A549 treated with ZK216348 at 1 μM for 4 hours (cell line): ENCODE measurements around the gene CCDC88B. TPM values are rescaled to one million over a fixed set of nuclear protein-coding genes. Genes with fewer than 3 reads are reported as not detected.

Experiments used
- total RNA-seq: library from RNA; stranded (reverse); fragments of 200-300 nt; extraction: Qiagen RNA extraction; gene quantifications from 5 replicates; pipeline ENCODE4 v1.2.3, GENCODE V29; 2022; ENCODE audit warnings: low read depth

CCDC88B gene
- 9.6 to 15.0 TPM (median 10.9 TPM) in 5 replicates for total RNA-seq

DNA sequence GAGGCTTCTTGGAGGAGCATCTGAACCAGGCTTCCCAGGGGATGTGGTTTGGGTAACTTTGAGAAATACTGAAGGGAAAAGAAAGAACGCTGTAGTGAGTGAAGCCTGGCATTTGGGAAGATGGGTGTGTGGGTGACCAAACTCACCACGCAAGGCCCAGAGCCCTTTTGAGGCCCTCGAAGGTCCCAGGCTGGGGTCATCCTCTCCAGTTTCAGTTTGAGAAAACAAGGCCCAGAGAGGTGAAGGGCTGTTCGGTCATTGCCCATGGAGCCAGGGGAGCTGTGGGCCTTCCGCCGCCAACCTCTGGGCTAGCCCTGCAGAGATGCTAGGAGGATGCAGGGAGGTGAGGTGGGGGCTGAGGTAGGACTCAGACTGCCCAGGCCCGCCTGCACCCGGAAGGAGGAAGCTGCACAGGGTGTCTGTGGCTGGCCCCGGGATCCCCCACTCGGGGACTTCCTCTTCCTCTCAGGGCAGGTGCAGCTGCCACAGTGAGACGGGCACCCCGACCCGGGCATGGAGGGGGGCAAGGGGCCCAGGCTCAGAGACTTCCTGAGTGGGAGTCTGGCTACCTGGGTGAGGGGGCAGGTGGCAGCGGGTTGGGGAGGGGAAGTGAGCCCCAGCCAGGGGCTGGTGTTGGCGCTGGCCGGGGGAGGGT, at the start of gene CCDC88B:
CCDC88B (plus strand) TSS at position 451 of the 655 bp plus-strand sequence; CDS start at position 514, 63 bp downstream.

GRCh38 chr11:64291262-64291751, 48.7 kb upstream of the CCDC88B start, which contains the start of gene KCNK4:
KCNK4 (plus strand) TSS chr11:64291302; CDS start chr11:64293019, 1,717 bp downstream.

GRCh38 chr11:64299847-64300648, 40.0 kb upstream of the CCDC88B start, which contains the start of gene CATSPERZ:
CATSPERZ (plus strand) TSS chr11:64300358; CDS start chr11:64300411, 53 bp downstream.

GRCh38 chr11:64305075-64305690, 34.8 kb upstream of the CCDC88B start, which contains the start of gene ESRRA:
ESRRA (plus strand) TSS chr11:64305524; CDS start chr11:64307180, 1,656 bp downstream.

DNA sequence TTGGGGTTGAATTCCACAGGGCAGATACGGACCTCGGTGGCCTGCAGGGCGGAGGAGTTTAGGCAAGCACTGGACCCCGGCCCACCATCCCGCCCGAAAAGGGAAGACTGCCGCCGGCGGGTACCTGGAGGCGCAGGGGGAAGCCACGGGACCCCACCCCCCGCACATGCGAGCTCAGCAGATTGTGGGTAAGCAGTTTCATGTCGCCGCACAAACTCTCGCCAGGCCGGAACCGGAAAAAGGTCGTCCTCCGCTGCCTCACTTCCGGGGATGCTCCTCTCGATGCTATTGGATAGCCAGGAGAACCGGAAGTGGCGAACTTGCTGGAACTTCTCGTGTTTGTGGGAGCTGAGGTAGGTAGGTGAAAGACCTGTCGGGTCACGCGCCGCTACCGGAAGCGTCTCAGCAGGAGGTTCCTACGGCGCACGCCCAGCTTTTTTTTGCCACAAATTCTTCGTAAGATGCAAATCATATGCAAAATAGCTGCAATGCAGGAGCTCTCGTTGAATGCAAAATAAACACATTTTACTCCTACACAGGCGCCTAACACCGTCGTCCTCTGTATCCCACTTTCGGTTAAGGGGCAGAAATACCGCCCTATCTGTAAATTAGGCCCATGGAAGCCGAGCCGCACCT, 22.6 kb upstream of the CCDC88B start, which contains the start of gene TRMT112:
TRMT112 (minus strand) TSS at position 235 of the 636 bp plus-strand sequence; CDS start at position 202, 33 bp downstream.

DNA sequence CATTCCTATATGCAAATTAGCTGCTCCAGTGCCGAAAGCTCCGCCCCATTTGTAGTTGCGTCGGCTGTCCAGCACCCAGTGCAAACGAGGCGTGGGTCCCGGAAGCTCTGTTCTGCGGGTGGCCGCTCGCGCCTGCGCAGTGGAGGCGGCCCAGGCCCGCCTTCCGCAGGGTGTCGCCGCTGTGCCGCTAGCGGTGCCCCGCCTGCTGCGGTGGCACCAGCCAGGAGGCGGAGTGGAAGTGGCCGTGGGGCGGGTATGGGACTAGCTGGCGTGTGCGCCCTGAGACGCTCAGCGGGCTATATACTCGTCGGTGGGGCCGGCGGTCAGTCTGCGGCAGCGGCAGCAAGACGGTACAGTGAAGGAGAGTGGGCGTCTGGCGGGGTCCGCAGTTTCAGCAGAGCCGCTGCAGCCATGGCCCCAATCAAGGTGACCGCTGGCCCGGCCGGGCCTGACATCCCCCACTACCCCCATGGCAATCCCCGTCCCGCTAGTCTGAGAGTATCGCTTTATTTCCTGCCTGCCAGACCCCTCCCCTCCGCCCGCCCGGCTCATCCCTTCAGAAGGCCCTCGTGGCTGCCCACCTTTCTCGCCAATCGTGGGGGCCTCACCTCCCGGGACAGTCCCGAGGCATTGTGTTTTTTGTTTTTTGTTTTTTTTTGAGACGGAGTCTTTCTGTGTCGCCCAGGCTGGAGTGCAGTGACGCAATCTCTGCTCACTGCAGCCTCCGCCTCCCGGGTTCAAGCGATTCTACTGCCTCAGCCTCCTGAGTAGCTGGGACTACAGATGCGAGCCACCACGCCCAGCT, 21.8 kb upstream of the CCDC88B start, which contains the start of gene PRDX5:
PRDX5 (plus strand) TSS at position 161 of the 805 bp plus-strand sequence; CDS start at position 256, 95 bp downstream.

GRCh38 chr11:64358907-64359711, 19.1 kb downstream of the CCDC88B start, which contains the start of gene RPS6KA4:
RPS6KA4 (plus strand) TSS chr11:64359162; CDS start chr11:64359236, 74 bp downstream.

Other genes with a start within 250 kb of the CCDC88B start
- 9.5 to 14.4 TPM (median 13.0 TPM) in 5 replicates for gene MACROD1, start 174.1 kb upstream of the CCDC88B start, total RNA-seq
- gene STIP1, start 154.0 kb upstream of the CCDC88B start, total RNA-seq: 249 to 284 TPM (median 272 TPM) in 5 replicates
- gene FERMT3, start 133.5 kb upstream of the CCDC88B start, total RNA-seq: 0.53 to 2.7 TPM (median 1.2 TPM) in 5 replicates
- 18.0 to 27.2 TPM (median 23.8 TPM) in 5 replicates for gene TRPT1, start 114.0 kb upstream of the CCDC88B start, total RNA-seq
- 20.7 to 41.6 TPM (median 34.8 TPM) in 5 replicates for gene NUDT22, start 113.9 kb upstream of the CCDC88B start, total RNA-seq
- 12.1 to 26.8 TPM (median 22.3 TPM) in 5 replicates for gene DNAJC4, start 109.7 kb upstream of the CCDC88B start, total RNA-seq
- gene VEGFB, start 105.6 kb upstream of the CCDC88B start, total RNA-seq: 40.1 to 48.1 TPM (median 46.3 TPM) in 5 replicates
- gene FKBP2, start 99.1 kb upstream of the CCDC88B start, total RNA-seq: 108 to 148 TPM (median 136 TPM) in 5 replicates
- gene PPP1R14B, start 93.3 kb upstream of the CCDC88B start, total RNA-seq: 246 to 415 TPM (median 401 TPM) in 5 replicates
- 13.3 to 27.3 TPM (median 21.8 TPM) in 5 replicates for gene PLCB3, start 88.7 kb upstream of the CCDC88B start, total RNA-seq
- 62.2 to 102 TPM (median 89.6 TPM) in 5 replicates for gene BAD, start 55.5 kb upstream of the CCDC88B start, total RNA-seq
- gene GPR137, start 54.4 kb upstream of the CCDC88B start, total RNA-seq: 22.6 to 54.3 TPM (median 48.3 TPM) in 5 replicates
- 0.12 to 0.21 TPM (median 0.20 TPM) in 3 of 5 replicates, not detected in the others for gene KCNK4, start 48.9 kb upstream of the CCDC88B start, total RNA-seq
- gene CATSPERZ, start 39.8 kb upstream of the CCDC88B start, total RNA-seq: 1.7 to 2.4 TPM (median 2.3 TPM) in 5 replicates
- 33.2 to 63.8 TPM (median 61.7 TPM) in 5 replicates for gene ESRRA, start 34.7 kb upstream of the CCDC88B start, total RNA-seq
- gene TRMT112, start 22.6 kb upstream of the CCDC88B start, total RNA-seq: 382 to 473 TPM (median 414 TPM) in 5 replicates
- 321 to 507 TPM (median 466 TPM) in 5 replicates for gene PRDX5, start 22.1 kb upstream of the CCDC88B start, total RNA-seq
- 41.2 to 70.0 TPM (median 65.4 TPM) in 5 replicates for gene RPS6KA4, start 19.0 kb downstream of the CCDC88B start, total RNA-seq
- 0.12 TPM in 1 of 5 replicates, not detected in the others for gene SLC22A11, start 215.7 kb downstream of the CCDC88B start, total RNA-seq